Thoracic aorta (tissue), 2 donors: Measurements from ENCODE around the gene RAPGEF3. TPM values are rescaled to one million over a fixed set of nuclear protein-coding genes. Genes with fewer than 3 reads are reported as not detected.

ENCODE experiments used
- ATAC-seq: fragments of 150-250 bp; one replicate; pipeline ENCODE4 v1.8.0; 2017; ENCODE audit warnings: low read depth; ENCODE audit not compliant: insufficient number of reproducible peaks, low FRiP score
- DNase-seq: peaks from one replicate; pipeline ENCODE4 v3.0.0-alpha.2; 2020; ENCODE audit warnings: low spot score
- H3K27ac ChIP-seq, 2 donors: fragments of 200-600 bp; sonication (generic); 1 replicate in 1 of 2; 2 replicates in 1 of 2; pipeline ENCODE4 v1.5.1; 2016; ENCODE audit warnings: mild to moderate bottlenecking in 2 of 2, moderate library complexity in 2 of 2
- H3K27me3 ChIP-seq: fragments of 200-600 bp; sonication (generic); replicated peaks from 2 replicates; pipeline ENCODE4 v1.6.0; 2016; ENCODE audit warnings: mild to moderate bottlenecking; ENCODE audit not compliant: insufficient read depth
- H3K36me3 ChIP-seq: fragments of 200-600 bp; sonication (generic); one replicate; pipeline ENCODE4 v1.5.1; 2016
- H3K4me1 ChIP-seq, 2 donors: fragments of 200-600 bp; sonication (generic); 1 replicate in 1 of 2; 2 replicates in 1 of 2; pipeline versions ENCODE4 v1.5.1 to v1.6.0; 2016; ENCODE audit warnings: low read depth in 2 of 2, mild to moderate bottlenecking in 1 of 2; ENCODE audit not compliant: control insufficient read depth in 1 of 2
- H3K4me3 ChIP-seq: fragments of 200-600 bp; sonication (generic); 2 replicates; pipeline ENCODE4 v1.5.1; 2016; ENCODE audit warnings: mild to moderate bottlenecking
- H3K9me3 ChIP-seq: fragments of 200-600 bp; sonication (generic); 2 replicates; pipeline ENCODE4 v1.5.1; 2016
- total RNA-seq, 2 donors: library from RNA; depleted of rRNA; stranded (reverse); fragments of >200 nt; gene quantifications; one replicate each; pipeline versions ENCODE4 v1.1.0 to v1.2.3, GENCODE V29; 2016
- TF ChIP-seq, protein P1 (sequence below): fragments of 200-600 bp; sonication (generic); IDR thresholded peaks from one replicate; pipeline ENCODE4 v1.5.1; 2019; ENCODE audit warnings: antibody characterized with exemption

RAPGEF3 gene
- total RNA-seq, 2 donors from 2014 or later: 40.9 to 77.4 TPM

GRCh38 chr12:47731723-47732122 lies 27.0 kb downstream of the RAPGEF3 start:
- Histone ChIP-seq H3K27ac (no peak overlapping the region), H3K36me3 (no peaks in the 10 kb centered on the region), H3K4me3 (no peak overlapping the region), H3K4me1 (peaks cover 16 to 36% of the 10 kb centered on the region in 2 donors), H3K9me3 (no peaks in the 10 kb centered on the region), H3K27me3 (no peaks in the 10 kb centered on the region)
- DNase-seq (no peak), ATAC-seq (no peak)
- TF ChIP-seq, protein P1, sequence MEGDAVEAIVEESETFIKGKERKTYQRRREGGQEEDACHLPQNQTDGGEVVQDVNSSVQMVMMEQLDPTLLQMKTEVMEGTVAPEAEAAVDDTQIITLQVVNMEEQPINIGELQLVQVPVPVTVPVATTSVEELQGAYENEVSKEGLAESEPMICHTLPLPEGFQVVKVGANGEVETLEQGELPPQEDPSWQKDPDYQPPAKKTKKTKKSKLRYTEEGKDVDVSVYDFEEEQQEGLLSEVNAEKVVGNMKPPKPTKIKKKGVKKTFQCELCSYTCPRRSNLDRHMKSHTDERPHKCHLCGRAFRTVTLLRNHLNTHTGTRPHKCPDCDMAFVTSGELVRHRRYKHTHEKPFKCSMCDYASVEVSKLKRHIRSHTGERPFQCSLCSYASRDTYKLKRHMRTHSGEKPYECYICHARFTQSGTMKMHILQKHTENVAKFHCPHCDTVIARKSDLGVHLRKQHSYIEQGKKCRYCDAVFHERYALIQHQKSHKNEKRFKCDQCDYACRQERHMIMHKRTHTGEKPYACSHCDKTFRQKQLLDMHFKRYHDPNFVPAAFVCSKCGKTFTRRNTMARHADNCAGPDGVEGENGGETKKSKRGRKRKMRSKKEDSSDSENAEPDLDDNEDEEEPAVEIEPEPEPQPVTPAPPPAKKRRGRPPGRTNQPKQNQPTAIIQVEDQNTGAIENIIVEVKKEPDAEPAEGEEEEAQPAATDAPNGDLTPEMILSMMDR: no peak

DNA sequence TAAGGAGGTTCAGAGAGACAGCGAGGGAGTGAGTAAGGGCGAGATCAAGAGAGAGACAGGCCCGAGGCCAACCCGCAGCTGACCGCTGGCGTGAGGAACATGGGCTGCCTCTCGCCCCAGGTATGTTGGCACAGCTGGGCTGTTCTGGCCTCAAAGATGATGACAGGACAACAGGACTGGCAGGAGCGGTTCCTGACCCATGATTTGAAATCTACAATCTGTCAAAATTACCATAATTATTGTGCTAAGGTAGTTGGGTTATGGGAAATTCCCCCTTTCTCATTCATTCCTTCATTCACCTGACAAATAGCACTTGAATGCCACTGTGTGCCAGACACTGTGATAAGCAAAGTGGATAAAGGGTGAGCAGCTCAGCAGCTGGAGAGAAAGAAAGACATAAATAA lies 28.3 kb downstream of the RAPGEF3 start:
- Histone ChIP-seq H3K27ac (no peak overlapping the region), H3K27me3 (no peaks in the 10 kb centered on the region), H3K4me1 (peaks cover 2 to 22% of the 10 kb centered on the region in 2 donors), H3K36me3 (no peaks in the 10 kb centered on the region), H3K9me3 (no peaks in the 10 kb centered on the region), H3K4me3 (no peak overlapping the region)
- DNase-seq (no peak), ATAC-seq (no peak)
- TF ChIP-seq, protein P1: no peak

DNA sequence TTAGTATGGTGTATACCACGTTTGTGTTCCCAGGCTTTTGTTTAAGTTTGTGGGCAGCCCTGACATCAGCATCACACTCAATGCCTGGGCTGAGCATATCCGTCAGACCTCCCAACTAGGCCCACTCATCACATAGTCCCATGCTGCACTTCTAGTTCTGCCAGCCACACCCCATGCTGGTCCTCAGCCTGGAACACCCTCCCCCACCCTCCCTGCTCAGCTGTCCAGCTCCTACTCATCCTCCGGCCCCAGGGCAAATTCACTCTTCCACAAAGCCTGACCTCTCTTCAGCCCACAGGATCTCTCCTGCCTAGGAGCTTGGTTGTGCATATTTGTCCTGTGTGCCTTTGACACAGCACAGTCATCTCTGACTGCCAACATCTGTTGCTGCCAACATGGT lies 29.4 kb downstream of the RAPGEF3 start:
- H3K27me3 ChIP-seq: no peaks in the 10 kb centered on the region
- ATAC-seq: no peak
- DNase-seq: no peak

GRCh38 chr12:47725893-47726292 lies 32.8 kb downstream of the RAPGEF3 start:
- DNase-seq (no peak), ATAC-seq (no peak)
- H3K27me3 ChIP-seq: no peaks in the 10 kb centered on the region
- H3K4me3 ChIP-seq: no peak overlapping the region
- TF ChIP-seq, protein P1: no peak
- H3K27ac ChIP-seq: no peak overlapping the region
- no peaks in the 10 kb centered on the region for H3K36me3 ChIP-seq
- peaks cover 3 to 19% of the 10 kb centered on the region in 2 donors for H3K4me1 ChIP-seq
- no peaks in the 10 kb centered on the region for H3K9me3 ChIP-seq

More for the DNA sequence above, 29.4 kb downstream of the RAPGEF3 start:
- Histone ChIP-seq H3K27ac (no peak overlapping the region), H3K9me3 (no peaks in the 10 kb centered on the region), H3K4me3 (no peak overlapping the region), H3K4me1 (peaks cover 0 to 12% of the 10 kb centered on the region in 2 donors), H3K36me3 (no peaks in the 10 kb centered on the region)
- TF ChIP-seq, protein P1: no peak

DNA sequence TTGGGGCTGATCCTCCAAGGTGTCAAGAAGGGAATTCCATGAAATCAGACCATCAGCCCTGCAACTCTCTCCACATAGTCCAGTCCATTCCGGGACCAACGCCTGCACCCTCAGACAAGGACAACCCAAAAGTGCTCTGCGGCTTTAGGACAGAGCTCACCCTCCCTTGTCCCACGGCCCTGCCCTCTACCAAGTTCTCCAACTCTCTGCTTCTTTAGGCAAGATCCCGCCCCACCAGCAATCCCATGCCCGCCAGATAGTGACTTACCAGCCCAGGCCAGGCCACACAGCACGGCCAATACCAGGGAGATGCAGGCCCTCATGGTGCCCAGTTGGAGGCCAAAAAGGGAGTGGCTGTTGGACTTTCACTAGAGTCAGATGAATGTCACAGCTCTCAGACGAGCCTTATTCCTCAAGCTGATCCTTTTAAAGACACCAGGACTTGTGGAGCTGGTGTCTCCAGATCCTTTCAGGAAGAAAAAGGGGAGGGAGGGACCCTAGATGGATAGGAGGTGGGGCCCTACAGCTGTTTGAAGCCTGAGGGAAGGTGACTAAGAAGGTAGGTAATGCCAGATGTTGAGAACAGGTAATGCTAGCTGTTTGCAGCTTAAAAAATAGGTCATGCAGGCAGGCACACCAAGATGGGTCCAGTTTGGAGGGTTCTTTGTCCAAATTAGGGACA lies 33.4 kb downstream of the RAPGEF3 start, which contains the start of gene ENDOU:
Gene ENDOU, minus strand, starts transcription at position 400 of the 682 bp plus-strand sequence. Its CDS starts 77 bp downstream, at position 323.
- no peak within 1 kb of the TSS for H3K4me3 ChIP-seq
- no peak for DNase-seq
- no peak within 1 kb of the TSS for H3K27ac ChIP-seq
- H3K27me3 ChIP-seq: no peaks in the 10 kb centered on the region
- TF ChIP-seq, protein P1: no peak
- no peaks in the 10 kb centered on the region for H3K9me3 ChIP-seq
- no peaks in the 10 kb centered on the region for H3K36me3 ChIP-seq
- ATAC-seq: no peak
- peaks cover 3 to 13% of the 10 kb centered on the region in 2 donors for H3K4me1 ChIP-seq
